HCT116 (cell line): ENCODE data around the gene SCO1. TPM values are rescaled to one million over a fixed set of nuclear protein-coding genes. Genes with fewer than 3 reads are reported as not detected.

ENCODE experiments used
- ATAC-seq: fragments of 200-7000 bp; cut with Tn5 transposase; 2 replicates; pipeline ENCODE4 v1.9.1; 2020; ENCODE audit warnings: mild to moderate bottlenecking, moderate library complexity
- BruUV-seq: library from RNA; stranded (reverse); fragments of 400-500 nt; replicated peaks from 2 replicates; lab custom pipeline; 2021; lab: Mats Ljungman, UMichigan
- CTCF ChIA-PET: fragments of 300-600 bp; sonication (Branson Sonifier 250); formaldehyde crosslinking; loops from one replicate; lab custom pipeline; 2021; ENCODE audit warnings: antibody characterized with exemption; lab: Charles Lee
- POLR2A ChIA-PET: fragments of 300-600, 350-600 bp; sonication (Branson Sonifier 250); formaldehyde crosslinking; loops from one replicate; lab custom pipeline; 2021; ENCODE audit warnings: antibody characterized with exemption; lab: Charles Lee
- RAD21 ChIA-PET, 2 experiments: fragments of 300-600 bp; sonication (Branson Sonifier 250); formaldehyde crosslinking; loops; one replicate each; lab custom pipeline; 2023; ENCODE audit warnings: low total read pairs in 2 of 2; ENCODE audit not compliant: uncharacterized antibody in 2 of 2, unreplicated experiment in 2 of 2, low non-redundant PET in 1 of 2; lab: Charles Lee
- DNase-seq: peaks from one replicate; pipeline ENCODE4 v3.0.0-alpha.2; 2010; ENCODE audit warnings: low read depth, low spot score
- H2AFZ ChIP-seq: fragments of 200-600 bp; shearing (Covaris generic), sonication (generic); 2 replicates; pipeline ENCODE4 v1.6.1; 2017; ENCODE audit warnings: low read depth, mixed run types, mixed read lengths, antibody characterized with exemption, low read length; ENCODE audit not compliant: poor library complexity, severe bottlenecking
- H3K27ac ChIP-seq: 2 replicates; pipeline ENCODE4 v1.5.1; 2012; ENCODE audit warnings: low read depth, low read length
- H3K27me3 ChIP-seq: fragments of 200-600 bp; sonication (generic); 2 replicates; pipeline ENCODE4 v1.6.1; 2016; ENCODE audit warnings: mixed run types, low read length, mixed read lengths; ENCODE audit not compliant: insufficient read depth
- H3K36me3 ChIP-seq, 2 experiments: fragments of 200-500 bp in 1 of 2; fragments of 200-600 bp in 1 of 2; sonication (Bioruptor generic) in 1 of 2; sonication (generic) in 1 of 2; 2 replicates each; pipeline versions ENCODE4 v1.5.1 to v1.6.1; 2014 to 2016; ENCODE audit warnings: low read length in 2 of 2, inconsistent platforms in 1 of 2, mixed read lengths in 1 of 2, mixed run types in 1 of 2; ENCODE audit not compliant: insufficient read depth in 2 of 2, control insufficient read depth in 1 of 2
- H3K4me1 ChIP-seq, 2 experiments: fragments of 200-600 bp in 1 of 2; sonication (generic) in 1 of 2; 2 replicates each; pipeline versions ENCODE4 v1.5.1 to v1.6.1; 2012 to 2017; ENCODE audit warnings: low read length in 2 of 2, inconsistent platforms in 1 of 2, mild to moderate bottlenecking in 1 of 2, mixed read lengths in 1 of 2, mixed run types in 1 of 2, moderate library complexity in 1 of 2; ENCODE audit not compliant: insufficient read depth in 2 of 2, control insufficient read depth in 1 of 2
- H3K4me2 ChIP-seq: fragments of 200-600 bp; sonication (generic); 2 replicates; pipeline ENCODE4 v1.6.1; 2017; ENCODE audit warnings: mixed run types, low read length, mixed read lengths
- H3K4me3 ChIP-seq, 2 experiments: fragments of 200-600 bp in 1 of 2; sonication (generic) in 1 of 2; replicated peaks in 1 of 2; 2 replicates each; pipeline ENCODE4 v1.5.1; 2011 to 2016; ENCODE audit warnings: low read length in 2 of 2, control low read depth in 1 of 2, low read depth in 1 of 2, mild to moderate bottlenecking in 1 of 2, mixed read lengths in 1 of 2, mixed run types in 1 of 2
- H3K79me2 ChIP-seq: fragments of 200-600 bp; sonication (generic); 2 replicates; pipeline ENCODE4 v1.6.1; 2017; ENCODE audit warnings: mild to moderate bottlenecking, mixed run types, low read length, moderate library complexity, mixed read lengths; ENCODE audit not compliant: insufficient read depth
- H3K9ac ChIP-seq: fragments of 200-600 bp; sonication (generic); 2 replicates; pipeline ENCODE4 v1.6.1; 2016; ENCODE audit warnings: low read length, mixed read lengths
- H3K9me2 ChIP-seq: fragments of 200-600 bp; sonication (generic), shearing (Covaris generic); 2 replicates; pipeline ENCODE4 v1.6.1; 2017; ENCODE audit warnings: mixed run types, mild to moderate bottlenecking, moderate library complexity; ENCODE audit not compliant: insufficient read depth
- H3K9me3 ChIP-seq, 2 experiments: fragments of 200-500 bp in 1 of 2; fragments of 200-600 bp in 1 of 2; sonication (Bioruptor generic) in 1 of 2; sonication (generic) in 1 of 2; 2 replicates each; pipeline ENCODE4 v1.6.1; 2014 to 2017; ENCODE audit warnings: low read length in 2 of 2, mixed read lengths in 2 of 2, inconsistent platforms in 1 of 2, low read depth in 1 of 2, mild to moderate bottlenecking in 1 of 2, mixed run types in 1 of 2, moderate library complexity in 1 of 2; ENCODE audit not compliant: control insufficient read depth in 1 of 2, insufficient read depth in 1 of 2
- H4K20me1 ChIP-seq: fragments of 200-600 bp; sonication (generic), shearing (Covaris generic); 2 replicates; pipeline ENCODE4 v1.6.1; 2017; ENCODE audit warnings: mixed run types, mild to moderate bottlenecking, moderate library complexity; ENCODE audit not compliant: insufficient read depth
- ATF3 ChIP-seq: IDR thresholded peaks from 2 replicates; pipeline ENCODE4 v1.6.1; 2012
- EZH2 ChIP-seq: fragments of 200-600 bp; sonication (generic); IDR thresholded peaks from 2 replicates; pipeline ENCODE4 v1.6.1; 2017; ENCODE audit warnings: antibody characterized with exemption, mixed run types
- EZH2phosphoT487 ChIP-seq: fragments of 200-600 bp; IDR thresholded peaks from 2 replicates; pipeline ENCODE4 v1.6.1; 2018; ENCODE audit warnings: antibody characterized with exemption, borderline replicate concordance
- JUND ChIP-seq: IDR thresholded peaks from 2 replicates; pipeline ENCODE4 v1.6.1; 2012
- POLR2AphosphoS5 ChIP-seq: IDR thresholded peaks from 2 replicates; pipeline ENCODE4 v1.6.1; 2011; ENCODE audit warnings: mild to moderate bottlenecking, low read depth, low read length, moderate library complexity
- RAD21 ChIP-seq: IDR thresholded peaks from 2 replicates; pipeline ENCODE4 v1.6.1; 2012; ENCODE audit warnings: low read depth, mild to moderate bottlenecking
- YY1 ChIP-seq: IDR thresholded peaks from 2 replicates; pipeline ENCODE4 v1.6.1; 2011; ENCODE audit warnings: low read length, low read depth, moderate library complexity, mild to moderate bottlenecking; ENCODE audit not compliant: insufficient replicate concordance; ENCODE audit errors: extremely low read depth
- ZBTB33 ChIP-seq: IDR thresholded peaks from 2 replicates; pipeline ENCODE4 v1.6.1; 2011; ENCODE audit warnings: mild to moderate bottlenecking, low read length, moderate library complexity; ENCODE audit not compliant: insufficient replicate concordance; ENCODE audit errors: extremely low read depth
- ZFX ChIP-seq: fragments of 450-650 bp; IDR thresholded peaks from 2 replicates; pipeline ENCODE4 v1.6.1; 2017
- ZNF274 ChIP-seq: fragments of 200-500 bp; sonication (Bioruptor generic); IDR thresholded peaks from 2 replicates; pipeline ENCODE4 v1.6.1; 2014; ENCODE audit warnings: mild to moderate bottlenecking, low read depth, low read length, inconsistent platforms
- intact Hi-C: fragments of 100-400 bp; cut with micrococcal nuclease; formaldehyde crosslinking; loops from 2 replicates; pipeline ENCODE4 v1.10.0; 2022
- total RNA-seq: library from RNA; stranded (reverse); gene quantifications from one replicate; pipeline ENCODE4 v1.2.1, GENCODE V29; 2021; ENCODE audit not compliant: unreplicated experiment
- TF ChIP-seq, protein P1 (sequence below), 3 experiments: fragments of 200-600 bp in 1 of 3; sonication (generic) in 1 of 3; IDR thresholded peaks in 2 of 3; conservative IDR thresholded peaks in 1 of 3; 2 replicates each; pipeline ENCODE4 v1.5.1; 2012 to 2017; ENCODE audit warnings: low read depth in 2 of 3, low read length in 2 of 3, antibody characterized with exemption in 1 of 3, borderline replicate concordance in 1 of 3, control low read depth in 1 of 3, mild to moderate bottlenecking in 1 of 3, mixed read lengths in 1 of 3, mixed run types in 1 of 3, moderate library complexity in 1 of 3; ENCODE audit not compliant: insufficient read depth in 1 of 3

The SCO1 gene
- total RNA-seq, 1 experiment from 2014 or later: 35.8 TPM

GRCh38 chr17:10737168-10737622, 39.9 kb upstream of the SCO1 start:
- RAD21 ChIA-PET: interaction anchor here (1.2 to 1.7 kb wide), 2 partner anchors 108 kb away, joined by 3 to 5 read pairs; no protein-coding TSS in a partner anchor
- H3K27me3 ChIP-seq: peaks cover 11% of the 10 kb centered on the region; the same call in 1 of the 2 replicates
- H4K20me1 ChIP-seq: no peaks in the 10 kb centered on the region
- no TSS peak for BruUV-seq
- no peaks in the 10 kb centered on the region for H3K9me3 ChIP-seq
- intact Hi-C loops: loop anchor here (1.0 to 5.0 kb wide), 3 partner anchors 108 to 1250 kb away; no protein-coding TSS in a partner anchor
- H2AFZ ChIP-seq: peak overlapping the region; percentile 19
- peak; percentile 94 for ATAC-seq
- no peaks in the 10 kb centered on the region for H3K79me2 ChIP-seq
- H3K36me3 ChIP-seq: no peaks in the 10 kb centered on the region
- H3K4me3 ChIP-seq: no peak overlapping the region
- H3K9ac ChIP-seq: no peak overlapping the region
- DNase-seq: peak; percentile 39
- H3K9me2 ChIP-seq: no peaks in the 10 kb centered on the region
- no peak overlapping the region for H3K4me2 ChIP-seq
- CTCF ChIA-PET: interaction anchor here (0.7 to 2.5 kb wide), 13 partner anchors 12 to 1198 kb away, joined by 3 to 31 read pairs (median 3); no protein-coding TSS in a partner anchor
- TF ChIP-seq ZFX (no peak), YY1 (peak; percentile 67), ZNF274 (no peak), RAD21 (peak; percentile 77)
- TF ChIP-seq, protein P1, sequence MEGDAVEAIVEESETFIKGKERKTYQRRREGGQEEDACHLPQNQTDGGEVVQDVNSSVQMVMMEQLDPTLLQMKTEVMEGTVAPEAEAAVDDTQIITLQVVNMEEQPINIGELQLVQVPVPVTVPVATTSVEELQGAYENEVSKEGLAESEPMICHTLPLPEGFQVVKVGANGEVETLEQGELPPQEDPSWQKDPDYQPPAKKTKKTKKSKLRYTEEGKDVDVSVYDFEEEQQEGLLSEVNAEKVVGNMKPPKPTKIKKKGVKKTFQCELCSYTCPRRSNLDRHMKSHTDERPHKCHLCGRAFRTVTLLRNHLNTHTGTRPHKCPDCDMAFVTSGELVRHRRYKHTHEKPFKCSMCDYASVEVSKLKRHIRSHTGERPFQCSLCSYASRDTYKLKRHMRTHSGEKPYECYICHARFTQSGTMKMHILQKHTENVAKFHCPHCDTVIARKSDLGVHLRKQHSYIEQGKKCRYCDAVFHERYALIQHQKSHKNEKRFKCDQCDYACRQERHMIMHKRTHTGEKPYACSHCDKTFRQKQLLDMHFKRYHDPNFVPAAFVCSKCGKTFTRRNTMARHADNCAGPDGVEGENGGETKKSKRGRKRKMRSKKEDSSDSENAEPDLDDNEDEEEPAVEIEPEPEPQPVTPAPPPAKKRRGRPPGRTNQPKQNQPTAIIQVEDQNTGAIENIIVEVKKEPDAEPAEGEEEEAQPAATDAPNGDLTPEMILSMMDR (IDR thresholded peaks at IDR 0.05 in 2 of 3, conservative IDR thresholded peaks at IDR 0.05 in 1 of 3; ENCODE audit: borderline replicate concordance in 1 of 3, insufficient read depth in 1 of 3, low read depth in 2 of 3, low read length in 2 of 3): peak; percentile 58 to 87 (median 74); a peak in 5 of 6 replicates
- no peaks in the 10 kb centered on the region for H3K4me1 ChIP-seq
- POLR2A ChIA-PET: no interaction called here
- H3K27ac ChIP-seq: no peak overlapping the region

- no TSS peak for BruUV-seq
- CTCF ChIA-PET: interaction anchor here (1.6 to 2.5 kb wide), 3 partner anchors 89 to 140 kb away, joined by 3 to 13 read pairs (median 13); no protein-coding TSS in a partner anchor
- POLR2A ChIA-PET: no interaction called here
- no peak for TF ChIP-seq ZBTB33
- TF ChIP-seq EZH2: no peak
- TF ChIP-seq ATF3: no peak
- no peak for TF ChIP-seq POLR2AphosphoS5
- no peak for TF ChIP-seq EZH2phosphoT487
- TF ChIP-seq JUND: no peak
- no peak for TF ChIP-seq RAD21
- TF ChIP-seq, all 23 proteins: peak for 0
- Histone ChIP-seq H3K79me2 (no peaks in the 10 kb centered on the region), H3K4me1 (no peaks in the 10 kb centered on the region), H3K4me2 (no peak overlapping the region), H3K9ac (no peak overlapping the region), H3K36me3 (no peaks in the 10 kb centered on the region), H2AFZ (no peak overlapping the region), H3K9me2 (no peaks in the 10 kb centered on the region), H3K9me3 (no peaks in the 10 kb centered on the region), H4K20me1 (no peaks in the 10 kb centered on the region), H3K27me3 (peaks cover 11% of the 10 kb centered on the region; the same call in 1 of the 2 replicates), H3K27ac (no peak overlapping the region), H3K4me3 (no peak overlapping the region)
- RAD21 ChIA-PET: no interaction called here
- DNase-seq (no peak), ATAC-seq (no peak)
- intact Hi-C loops: loop anchor here (5.0 kb wide), 2 partner anchors 906 to 1251 kb away; no protein-coding TSS in a partner anchor
Measured at GRCh38 chr17:10735821-10736220, 38.5 kb upstream of the SCO1 start.
